ENCODE data around the gene SCAF4. TPM values are rescaled to one million over a fixed set of nuclear protein-coding genes. Genes with fewer than 3 reads are reported as not detected.

The SCAF4 gene
- total RNA-seq, 1 donor from 2014 or later, result 32.9 TPM

- H3K27ac Mint-ChIP-seq (ENCODE audit: unreplicated experiment), result no peak overlapping the region
- peak overlapping the region; percentile 95 for H3K4me3 ChIP-seq (ENCODE audit: insufficient read depth, low read depth, low read length)
- peak overlapping the region; percentile 94 for H3K9ac ChIP-seq (ENCODE audit: low read length)
- no peak overlapping the region for H2AFZ ChIP-seq (ENCODE audit: low read depth, low read length)
- peaks cover 59% of the 10 kb centered on the region for H4K20me1 ChIP-seq (ENCODE audit: insufficient read depth, low read length)
- TF ChIP-seq EZH2 (IDR thresholded peaks at IDR 0.05; ENCODE audit: insufficient read depth, low read length) (no peak), CTCF (IDR thresholded peaks at IDR 0.05; ENCODE audit: insufficient read depth, low read depth, low read length) (no peak)
- peaks cover 68% of the 10 kb centered on the region for H3K79me2 ChIP-seq (ENCODE audit: insufficient read depth, low read length)
- FAIRE-seq, result no peak
- peaks cover 8% of the 10 kb centered on the region for H3K4me1 Mint-ChIP-seq (ENCODE audit: low read depth, unreplicated experiment)
- no peaks in the 10 kb centered on the region for H3K9me3 Mint-ChIP-seq (ENCODE audit: unreplicated experiment)
- no peak for DNase-seq (ENCODE audit: low read depth)
- H3K36me3 Mint-ChIP-seq (ENCODE audit: low read depth, unreplicated experiment), result no peaks in the 10 kb centered on the region
- no peaks in the 10 kb centered on the region for H3K27me3 Mint-ChIP-seq (ENCODE audit: low read depth, unreplicated experiment)
- H3K4me2 ChIP-seq (ENCODE audit: low read length), result peak overlapping the region; percentile 96
- H3K9me3 ChIP-seq (ENCODE audit: insufficient read depth, low read depth, low read length), result no peaks in the 10 kb centered on the region
- no peak overlapping the region for H3K27ac ChIP-seq (ENCODE audit: low read depth, low read length)
- no peaks in the 10 kb centered on the region for H3K27me3 ChIP-seq (ENCODE audit: insufficient read depth, low read length)
- peak overlapping the region; percentile 97 for H3K4me3 Mint-ChIP-seq (ENCODE audit: unreplicated experiment)
- peaks cover 24% of the 10 kb centered on the region for H3K4me1 ChIP-seq (ENCODE audit: insufficient read depth, low read length)
- H3K36me3 ChIP-seq (ENCODE audit: insufficient read depth, low read length), result no peaks in the 10 kb centered on the region
Measured at GRCh38 chr21:31729622-31730343, 2.1 kb downstream of the SCAF4 start.

- TF ChIP-seq CTCF (IDR thresholded peaks at IDR 0.05; ENCODE audit: insufficient read depth, low read depth, low read length) (no peak), EZH2 (IDR thresholded peaks at IDR 0.05; ENCODE audit: insufficient read depth, low read length) (no peak)
- FAIRE-seq (no peak), DNase-seq (ENCODE audit: low read depth) (no peak)
- Histone ChIP-seq H3K9ac (ENCODE audit: low read length) (no peak overlapping the region), H3K4me3 (ENCODE audit: insufficient read depth, low read depth, low read length) (no peak overlapping the region), H3K27me3 (ENCODE audit: insufficient read depth, low read length) (no peaks in the 10 kb centered on the region), H2AFZ (ENCODE audit: low read depth, low read length) (no peak overlapping the region), H3K79me2 (ENCODE audit: insufficient read depth, low read length) (peaks cover 77% of the 10 kb centered on the region), H3K36me3 (ENCODE audit: insufficient read depth, low read length) (no peaks in the 10 kb centered on the region), H3K4me2 (ENCODE audit: low read length) (peak overlapping the region; percentile 96), H3K4me1 (ENCODE audit: insufficient read depth, low read length) (peaks cover 24% of the 10 kb centered on the region), H3K27ac (ENCODE audit: low read depth, low read length) (no peak overlapping the region), H3K9me3 (ENCODE audit: insufficient read depth, low read depth, low read length) (no peaks in the 10 kb centered on the region), H4K20me1 (ENCODE audit: insufficient read depth, low read length) (peaks cover 67% of the 10 kb centered on the region)
- Mint-ChIP-seq H3K27ac (ENCODE audit: unreplicated experiment) (no peak overlapping the region), H3K27me3 (ENCODE audit: low read depth, unreplicated experiment) (no peaks in the 10 kb centered on the region), H3K36me3 (ENCODE audit: low read depth, unreplicated experiment) (no peaks in the 10 kb centered on the region), H3K9me3 (ENCODE audit: unreplicated experiment) (no peaks in the 10 kb centered on the region), H3K4me1 (ENCODE audit: low read depth, unreplicated experiment) (peaks cover 11% of the 10 kb centered on the region), H3K4me3 (ENCODE audit: unreplicated experiment) (no peak overlapping the region)
Measured at GRCh38 chr21:31728952-31729351, 3.0 kb downstream of the SCAF4 start.

- H3K9ac ChIP-seq (ENCODE audit: low read length), result no peak overlapping the region
- peaks cover 75% of the 10 kb centered on the region for H4K20me1 ChIP-seq (ENCODE audit: insufficient read depth, low read length)
- H3K27ac ChIP-seq (ENCODE audit: low read depth, low read length), result no peak overlapping the region
- DNase-seq (ENCODE audit: low read depth) (no peak), FAIRE-seq (no peak)
- peaks cover 11% of the 10 kb centered on the region for H3K4me1 Mint-ChIP-seq (ENCODE audit: low read depth, unreplicated experiment)
- TF ChIP-seq EZH2 (IDR thresholded peaks at IDR 0.05; ENCODE audit: insufficient read depth, low read length), result no peak
- no peak for TF ChIP-seq CTCF (IDR thresholded peaks at IDR 0.05; ENCODE audit: insufficient read depth, low read depth, low read length)
- H3K79me2 ChIP-seq (ENCODE audit: insufficient read depth, low read length), result peaks cover 84% of the 10 kb centered on the region
- H3K4me3 Mint-ChIP-seq (ENCODE audit: unreplicated experiment), result no peak overlapping the region
- no peak overlapping the region for H2AFZ ChIP-seq (ENCODE audit: low read depth, low read length)
- H3K9me3 Mint-ChIP-seq (ENCODE audit: unreplicated experiment), result no peaks in the 10 kb centered on the region
- no peaks in the 10 kb centered on the region for H3K36me3 ChIP-seq (ENCODE audit: insufficient read depth, low read length)
- peaks cover 23% of the 10 kb centered on the region for H3K4me1 ChIP-seq (ENCODE audit: insufficient read depth, low read length)
- H3K27me3 Mint-ChIP-seq (ENCODE audit: low read depth, unreplicated experiment), result no peaks in the 10 kb centered on the region
- H3K9me3 ChIP-seq (ENCODE audit: insufficient read depth, low read depth, low read length), result no peaks in the 10 kb centered on the region
- no peak overlapping the region for H3K27ac Mint-ChIP-seq (ENCODE audit: unreplicated experiment)
- H3K4me2 ChIP-seq (ENCODE audit: low read length), result no peak overlapping the region
- H3K36me3 Mint-ChIP-seq (ENCODE audit: low read depth, unreplicated experiment), result no peaks in the 10 kb centered on the region
- no peak overlapping the region for H3K4me3 ChIP-seq (ENCODE audit: insufficient read depth, low read depth, low read length)
- H3K27me3 ChIP-seq (ENCODE audit: insufficient read depth, low read length), result no peaks in the 10 kb centered on the region
Measured at GRCh38 chr21:31728191-31728590, 3.7 kb downstream of the SCAF4 start.
